HepG2 (cell line): ENCODE measurements around the gene ZNF783. TPM values are rescaled to one million over a fixed set of nuclear protein-coding genes. Genes with fewer than 3 reads are reported as not detected.

ENCODE experiments used
- KAT2B ChIP-seq: fragments of 150-350 bp; IDR thresholded peaks from 2 replicates; pipeline ENCODE4 v1.6.1; 2014; ENCODE audit warnings: low read depth, low read length, borderline replicate concordance
- KLF13 ChIP-seq: sonication (generic); formaldehyde crosslinking; IDR thresholded peaks from 2 replicates; pipeline ENCODE4 v1.4.0; 2020; ENCODE audit warnings: mild to moderate bottlenecking, missing genetic modification reagents
- NKX3-1 ChIP-seq: sonication (generic); formaldehyde crosslinking; IDR thresholded peaks from 2 replicates; pipeline ENCODE4 v1.5.0; 2020; ENCODE audit warnings: missing genetic modification reagents
- NRL ChIP-seq: sonication (generic); formaldehyde crosslinking; IDR thresholded peaks from 2 replicates; pipeline ENCODE4 v1.5.0; 2020; ENCODE audit warnings: missing genetic modification reagents, mild to moderate bottlenecking, moderate library complexity, borderline replicate concordance
- TBP ChIP-seq: sonication (generic); formaldehyde crosslinking; IDR thresholded peaks from 2 replicates; pipeline ENCODE4 v1.5.0; 2020; ENCODE audit warnings: missing genetic modification reagents
- ZC3H4 ChIP-seq: sonication (generic); formaldehyde crosslinking; IDR thresholded peaks from 2 replicates; pipeline ENCODE4 v1.4.0; 2020; ENCODE audit warnings: missing genetic modification reagents, borderline replicate concordance
- ZNF256 ChIP-seq: sonication (generic); formaldehyde crosslinking; conservative IDR thresholded peaks from 2 replicates; pipeline ENCODE4 v1.4.0; 2020; ENCODE audit warnings: missing genetic modification reagents
- ZNF350 ChIP-seq: sonication (generic); formaldehyde crosslinking; IDR thresholded peaks from 2 replicates; pipeline ENCODE4 v1.4.0; 2020; ENCODE audit warnings: mild to moderate bottlenecking, low read depth, missing genetic modification reagents, borderline replicate concordance
- ZNF460 ChIP-seq: sonication (generic); formaldehyde crosslinking; IDR thresholded peaks from 2 replicates; pipeline ENCODE4 v1.5.1; 2020; ENCODE audit warnings: missing genetic modification reagents, mild to moderate bottlenecking, borderline replicate concordance
- ZNF775 ChIP-seq: sonication (generic); formaldehyde crosslinking; IDR thresholded peaks from 2 replicates; pipeline ENCODE4 v1.4.0; 2020; ENCODE audit warnings: missing genetic modification reagents, mild to moderate bottlenecking, moderate library complexity, borderline replicate concordance
- polyA plus RNA-seq, 8 experiments: library from polyadenylated mRNA; depleted of rRNA in 3 of 8; stranded (reverse) in 7 of 8; unstranded in 1 of 8; fragments of >200 nt; fragmentation: Illumina TruSeq in 4 of 8; extraction: Trizol in 4 of 8; gene quantifications; 2 replicates each; pipeline versions ENCODE4 v1.2.1 to v1.2.3, GENCODE V29; 2011 to 2016; ENCODE audit warnings: low read depth in 4 of 8, missing spikeins in 1 of 8, mixed read lengths in 1 of 8; ENCODE audit not compliant: insufficient read depth in 1 of 8
- total RNA-seq, 5 experiments: library from RNA; depleted of rRNA; stranded (reverse); fragments of >200 nt; fragmentation: Illumina TruSeq; extraction: Trizol; gene quantifications; 2 replicates each; pipeline ENCODE4 v1.2.3, GENCODE V29; 2016; ENCODE audit warnings: low read depth in 1 of 5
- TF ChIP-seq, protein P1 (sequence below): IDR thresholded peaks from 2 replicates; pipeline ENCODE4 v1.6.1; 2016; ENCODE audit warnings: low read depth, missing genetic modification reagents, missing compliant biosample characterization
- TF ChIP-seq, protein P2 (sequence below): sonication (generic); formaldehyde crosslinking; IDR thresholded peaks from 2 replicates; pipeline ENCODE4 v1.9.0; 2021; ENCODE audit warnings: missing genetic modification reagents, borderline replicate concordance
- TF ChIP-seq, protein P3 (sequence below): sonication (generic); formaldehyde crosslinking; IDR thresholded peaks from 2 replicates; pipeline ENCODE4 v1.4.0; 2020; ENCODE audit warnings: missing genetic modification reagents
- TF ChIP-seq, protein P4 (sequence below): conservative IDR thresholded peaks from 2 replicates; pipeline ENCODE4 v1.6.1; 2018; ENCODE audit warnings: missing genetic modification reagents

Gene ZNF783
- total and polyA plus RNA-seq, 2 of the 13 experiments (the other 11 are each of a cell fraction or from before 2014, with no cell fraction given) = 4.1 to 5.2 TPM

DNA sequence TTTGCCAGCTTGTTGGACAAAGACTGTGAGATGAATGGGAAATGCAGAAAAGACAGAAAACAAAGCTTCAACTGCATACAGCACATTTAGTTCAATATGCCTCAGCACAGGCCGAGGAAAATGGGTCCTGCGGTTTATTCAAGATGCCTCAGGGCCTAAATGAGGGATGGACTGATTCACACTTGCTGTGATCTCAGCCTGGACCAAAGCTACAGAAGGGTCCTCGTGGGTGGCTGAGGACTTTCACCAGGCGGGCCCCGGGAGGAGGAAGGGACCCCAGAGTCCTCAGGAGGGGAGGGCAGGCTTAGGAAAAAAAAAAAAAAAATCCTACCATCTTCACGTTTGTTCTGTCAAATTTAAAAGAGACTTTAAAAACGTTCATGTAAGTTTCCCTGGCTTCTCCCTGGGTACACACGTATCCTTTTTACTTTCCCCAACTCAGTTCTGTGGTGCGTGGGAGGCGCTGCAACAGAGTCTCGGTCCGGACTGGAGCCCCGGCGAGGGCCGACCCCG lies 624 bp upstream of the ZNF783 start (continued):
- TF ChIP-seq KAT2B (no peak), ZNF350 (CRISPR knock-in tag) (0 out of 2 replicates have a peak, but pooled peaks have one; percentile 57), ZNF775 (CRISPR knock-in tag) (no peak), KLF13 (CRISPR knock-in tag) (no peak), ZC3H4 (CRISPR knock-in tag) (no peak), TBP (CRISPR knock-in tag) (0 out of 2 replicates have a peak, but pooled peaks have one; percentile 32), NKX3-1 (0 out of 2 replicates have a peak, but pooled peaks have one; percentile 0), ZNF460 (CRISPR knock-in tag) (no peak), NRL (CRISPR knock-in tag) (no peak), ZNF256 (CRISPR knock-in tag) (0 out of 2 replicates have a peak, but pooled peaks have one; percentile 11)
- TF ChIP-seq, protein P1, sequence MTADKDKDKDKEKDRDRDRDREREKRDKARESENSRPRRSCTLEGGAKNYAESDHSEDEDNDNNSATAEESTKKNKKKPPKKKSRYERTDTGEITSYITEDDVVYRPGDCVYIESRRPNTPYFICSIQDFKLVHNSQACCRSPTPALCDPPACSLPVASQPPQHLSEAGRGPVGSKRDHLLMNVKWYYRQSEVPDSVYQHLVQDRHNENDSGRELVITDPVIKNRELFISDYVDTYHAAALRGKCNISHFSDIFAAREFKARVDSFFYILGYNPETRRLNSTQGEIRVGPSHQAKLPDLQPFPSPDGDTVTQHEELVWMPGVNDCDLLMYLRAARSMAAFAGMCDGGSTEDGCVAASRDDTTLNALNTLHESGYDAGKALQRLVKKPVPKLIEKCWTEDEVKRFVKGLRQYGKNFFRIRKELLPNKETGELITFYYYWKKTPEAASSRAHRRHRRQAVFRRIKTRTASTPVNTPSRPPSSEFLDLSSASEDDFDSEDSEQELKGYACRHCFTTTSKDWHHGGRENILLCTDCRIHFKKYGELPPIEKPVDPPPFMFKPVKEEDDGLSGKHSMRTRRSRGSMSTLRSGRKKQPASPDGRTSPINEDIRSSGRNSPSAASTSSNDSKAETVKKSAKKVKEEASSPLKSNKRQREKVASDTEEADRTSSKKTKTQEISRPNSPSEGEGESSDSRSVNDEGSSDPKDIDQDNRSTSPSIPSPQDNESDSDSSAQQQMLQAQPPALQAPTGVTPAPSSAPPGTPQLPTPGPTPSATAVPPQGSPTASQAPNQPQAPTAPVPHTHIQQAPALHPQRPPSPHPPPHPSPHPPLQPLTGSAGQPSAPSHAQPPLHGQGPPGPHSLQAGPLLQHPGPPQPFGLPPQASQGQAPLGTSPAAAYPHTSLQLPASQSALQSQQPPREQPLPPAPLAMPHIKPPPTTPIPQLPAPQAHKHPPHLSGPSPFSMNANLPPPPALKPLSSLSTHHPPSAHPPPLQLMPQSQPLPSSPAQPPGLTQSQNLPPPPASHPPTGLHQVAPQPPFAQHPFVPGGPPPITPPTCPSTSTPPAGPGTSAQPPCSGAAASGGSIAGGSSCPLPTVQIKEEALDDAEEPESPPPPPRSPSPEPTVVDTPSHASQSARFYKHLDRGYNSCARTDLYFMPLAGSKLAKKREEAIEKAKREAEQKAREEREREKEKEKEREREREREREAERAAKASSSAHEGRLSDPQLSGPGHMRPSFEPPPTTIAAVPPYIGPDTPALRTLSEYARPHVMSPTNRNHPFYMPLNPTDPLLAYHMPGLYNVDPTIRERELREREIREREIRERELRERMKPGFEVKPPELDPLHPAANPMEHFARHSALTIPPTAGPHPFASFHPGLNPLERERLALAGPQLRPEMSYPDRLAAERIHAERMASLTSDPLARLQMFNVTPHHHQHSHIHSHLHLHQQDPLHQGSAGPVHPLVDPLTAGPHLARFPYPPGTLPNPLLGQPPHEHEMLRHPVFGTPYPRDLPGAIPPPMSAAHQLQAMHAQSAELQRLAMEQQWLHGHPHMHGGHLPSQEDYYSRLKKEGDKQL = no peak
- TF ChIP-seq, protein P2, sequence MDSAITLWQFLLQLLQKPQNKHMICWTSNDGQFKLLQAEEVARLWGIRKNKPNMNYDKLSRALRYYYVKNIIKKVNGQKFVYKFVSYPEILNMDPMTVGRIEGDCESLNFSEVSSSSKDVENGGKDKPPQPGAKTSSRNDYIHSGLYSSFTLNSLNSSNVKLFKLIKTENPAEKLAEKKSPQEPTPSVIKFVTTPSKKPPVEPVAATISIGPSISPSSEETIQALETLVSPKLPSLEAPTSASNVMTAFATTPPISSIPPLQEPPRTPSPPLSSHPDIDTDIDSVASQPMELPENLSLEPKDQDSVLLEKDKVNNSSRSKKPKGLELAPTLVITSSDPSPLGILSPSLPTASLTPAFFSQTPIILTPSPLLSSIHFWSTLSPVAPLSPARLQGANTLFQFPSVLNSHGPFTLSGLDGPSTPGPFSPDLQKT (CRISPR knock-in tag) = 0 out of 2 replicates have a peak, but pooled peaks have one; percentile 42
- TF ChIP-seq, protein P3, sequence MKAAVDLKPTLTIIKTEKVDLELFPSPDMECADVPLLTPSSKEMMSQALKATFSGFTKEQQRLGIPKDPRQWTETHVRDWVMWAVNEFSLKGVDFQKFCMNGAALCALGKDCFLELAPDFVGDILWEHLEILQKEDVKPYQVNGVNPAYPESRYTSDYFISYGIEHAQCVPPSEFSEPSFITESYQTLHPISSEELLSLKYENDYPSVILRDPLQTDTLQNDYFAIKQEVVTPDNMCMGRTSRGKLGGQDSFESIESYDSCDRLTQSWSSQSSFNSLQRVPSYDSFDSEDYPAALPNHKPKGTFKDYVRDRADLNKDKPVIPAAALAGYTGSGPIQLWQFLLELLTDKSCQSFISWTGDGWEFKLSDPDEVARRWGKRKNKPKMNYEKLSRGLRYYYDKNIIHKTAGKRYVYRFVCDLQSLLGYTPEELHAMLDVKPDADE (CRISPR knock-in tag) = 0 out of 2 replicates have a peak, but pooled peaks have one; percentile 14
- TF ChIP-seq, protein P4, sequence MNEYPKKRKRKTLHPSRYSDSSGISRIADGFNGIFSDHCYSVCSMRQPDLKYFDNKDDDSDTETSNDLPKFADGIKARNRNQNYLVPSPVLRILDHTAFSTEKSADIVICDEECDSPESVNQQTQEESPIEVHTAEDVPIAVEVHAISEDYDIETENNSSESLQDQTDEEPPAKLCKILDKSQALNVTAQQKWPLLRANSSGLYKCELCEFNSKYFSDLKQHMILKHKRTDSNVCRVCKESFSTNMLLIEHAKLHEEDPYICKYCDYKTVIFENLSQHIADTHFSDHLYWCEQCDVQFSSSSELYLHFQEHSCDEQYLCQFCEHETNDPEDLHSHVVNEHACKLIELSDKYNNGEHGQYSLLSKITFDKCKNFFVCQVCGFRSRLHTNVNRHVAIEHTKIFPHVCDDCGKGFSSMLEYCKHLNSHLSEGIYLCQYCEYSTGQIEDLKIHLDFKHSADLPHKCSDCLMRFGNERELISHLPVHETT (CRISPR knock-in tag) = no peak
